Hepatocyte (in vitro differentiated cells): ENCODE measurements around the gene DMBX1.

Experiments used
- EZH2 ChIP-seq: fragments of 200-600 bp; sonication (generic); IDR thresholded peaks from 2 replicates; pipeline ENCODE4 v1.6.1; 2016; ENCODE audit warnings: antibody characterized with exemption, mild to moderate bottlenecking, borderline replicate concordance
- EZH2phosphoT487 ChIP-seq: fragments of 200-600 bp; sonication (generic); IDR thresholded peaks from one replicate; pipeline ENCODE4 v1.6.1; 2018; ENCODE audit warnings: antibody characterized with exemption, mild to moderate bottlenecking, low read depth, moderate library complexity; ENCODE audit not compliant: unreplicated experiment, severe bottlenecking
- TF ChIP-seq, protein P1 (sequence below): fragments of 200-600 bp; sonication (generic); IDR thresholded peaks from 2 replicates; pipeline ENCODE4 v1.5.1; 2016; ENCODE audit warnings: antibody characterized with exemption, mild to moderate bottlenecking; ENCODE audit not compliant: poor library complexity

DNA sequence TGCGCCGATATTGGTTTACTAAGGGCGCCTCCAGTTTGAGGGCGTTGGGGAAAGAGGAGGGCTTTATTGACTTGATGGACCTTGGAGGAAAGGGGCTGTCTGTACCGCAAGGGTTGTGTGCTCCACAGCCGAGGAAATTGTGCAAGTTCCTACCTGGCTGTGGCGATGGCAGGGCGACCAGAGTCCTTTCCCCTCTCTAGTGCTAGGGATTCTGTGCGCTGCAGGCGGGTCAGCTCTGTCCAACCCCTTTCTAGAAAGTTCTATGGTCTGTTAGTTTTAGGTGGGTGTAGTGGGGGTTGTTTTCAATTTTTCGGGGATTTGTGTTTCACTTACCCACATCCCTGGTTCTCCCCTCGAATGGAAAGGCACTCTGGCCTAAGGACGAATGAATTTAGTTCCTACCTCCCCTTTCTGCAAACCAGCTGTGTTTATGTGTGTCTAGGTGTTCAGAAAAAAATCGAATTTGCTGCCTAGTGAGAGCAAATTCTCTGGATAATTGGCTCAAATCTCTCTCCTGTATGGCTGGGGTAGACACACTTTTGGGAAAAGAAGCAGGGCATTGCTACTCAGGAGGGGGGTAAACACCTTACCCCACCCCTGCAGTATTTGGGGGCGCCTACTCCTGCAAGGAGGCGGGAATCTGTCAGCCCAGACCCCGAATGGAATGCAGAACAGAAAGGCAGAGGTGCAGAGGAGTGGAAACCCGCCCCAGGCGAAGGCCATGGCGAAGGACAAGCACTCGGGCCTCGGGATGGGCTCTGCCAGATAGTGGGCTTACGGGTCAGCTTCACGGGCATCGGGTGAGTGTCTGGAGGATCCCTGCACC is 2.0 kb downstream of the DMBX1 start:
- TF ChIP-seq, protein P1, sequence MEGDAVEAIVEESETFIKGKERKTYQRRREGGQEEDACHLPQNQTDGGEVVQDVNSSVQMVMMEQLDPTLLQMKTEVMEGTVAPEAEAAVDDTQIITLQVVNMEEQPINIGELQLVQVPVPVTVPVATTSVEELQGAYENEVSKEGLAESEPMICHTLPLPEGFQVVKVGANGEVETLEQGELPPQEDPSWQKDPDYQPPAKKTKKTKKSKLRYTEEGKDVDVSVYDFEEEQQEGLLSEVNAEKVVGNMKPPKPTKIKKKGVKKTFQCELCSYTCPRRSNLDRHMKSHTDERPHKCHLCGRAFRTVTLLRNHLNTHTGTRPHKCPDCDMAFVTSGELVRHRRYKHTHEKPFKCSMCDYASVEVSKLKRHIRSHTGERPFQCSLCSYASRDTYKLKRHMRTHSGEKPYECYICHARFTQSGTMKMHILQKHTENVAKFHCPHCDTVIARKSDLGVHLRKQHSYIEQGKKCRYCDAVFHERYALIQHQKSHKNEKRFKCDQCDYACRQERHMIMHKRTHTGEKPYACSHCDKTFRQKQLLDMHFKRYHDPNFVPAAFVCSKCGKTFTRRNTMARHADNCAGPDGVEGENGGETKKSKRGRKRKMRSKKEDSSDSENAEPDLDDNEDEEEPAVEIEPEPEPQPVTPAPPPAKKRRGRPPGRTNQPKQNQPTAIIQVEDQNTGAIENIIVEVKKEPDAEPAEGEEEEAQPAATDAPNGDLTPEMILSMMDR, result no peak
- TF ChIP-seq EZH2phosphoT487 (peak; percentile 52), EZH2 (no peak)
